Measurements from ENCODE around the gene LY6G6C. TPM values are rescaled to one million over a fixed set of nuclear protein-coding genes. Genes with fewer than 3 reads are reported as not detected.

LY6G6C gene
- total and polyA plus RNA-seq, 12 donors, result not detected

DNA sequence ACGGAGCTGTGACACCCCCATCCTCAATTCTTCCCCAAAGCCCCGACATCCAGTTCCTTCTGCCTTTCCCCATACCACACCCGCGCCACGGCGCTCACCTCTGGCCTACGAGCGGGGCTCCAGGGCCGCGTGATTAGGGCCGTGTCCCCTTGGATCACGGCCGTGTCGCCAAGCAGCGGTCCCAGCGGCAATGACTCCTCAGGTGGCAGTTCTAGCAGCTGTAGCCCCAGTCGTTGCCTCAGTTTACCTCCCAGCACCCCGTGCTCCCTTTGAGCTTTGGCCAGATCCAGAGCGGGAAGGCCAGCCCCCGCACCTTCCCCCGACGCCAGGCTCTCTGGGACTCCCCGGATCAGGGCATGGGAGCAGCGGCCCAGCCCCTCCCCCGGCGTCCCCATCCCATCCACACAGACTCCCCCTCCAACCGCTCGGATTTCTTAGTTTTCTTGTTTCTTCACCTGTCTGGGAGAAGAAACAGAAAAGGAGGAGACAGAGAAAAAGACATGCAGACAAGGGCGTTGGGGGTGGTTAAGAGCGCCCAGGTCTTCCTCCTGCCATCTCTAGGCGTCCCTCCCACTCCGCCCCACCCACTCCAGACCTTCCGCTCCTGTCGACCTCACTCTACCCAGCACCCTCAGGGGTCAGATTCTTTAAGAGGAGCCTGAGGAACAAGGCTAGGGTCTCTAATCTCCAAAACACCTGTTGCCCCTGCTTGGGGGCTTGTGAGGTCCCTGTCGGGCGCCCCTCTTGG is 7.4 kb upstream of the LY6G6C start, which contains the start of gene DDAH2:
DDAH2 (minus strand) TSS at position 533 of the 748 bp plus-strand sequence; CDS start at position 395, 138 bp downstream.
- no peaks in the 10 kb centered on the region for H3K27me3 ChIP-seq
- ATAC-seq (peak; percentile 25 to 51 (median 44)), DNase-seq (peak in 1 of 2 donors; percentile 32)
- peaks cover 10 to 76% (median 46%) of the 10 kb centered on the region in 9 donors for H3K4me1 ChIP-seq
- H3K9me3 ChIP-seq, result no peaks in the 10 kb centered on the region
- H3K27ac ChIP-seq, result peak within 1 kb of the TSS; percentile 93 to 97 (median 94)
- peak within 1 kb of the TSS; percentile 66 to 95 (median 78) for H3K4me3 ChIP-seq
- TF ChIP-seq, protein P1, sequence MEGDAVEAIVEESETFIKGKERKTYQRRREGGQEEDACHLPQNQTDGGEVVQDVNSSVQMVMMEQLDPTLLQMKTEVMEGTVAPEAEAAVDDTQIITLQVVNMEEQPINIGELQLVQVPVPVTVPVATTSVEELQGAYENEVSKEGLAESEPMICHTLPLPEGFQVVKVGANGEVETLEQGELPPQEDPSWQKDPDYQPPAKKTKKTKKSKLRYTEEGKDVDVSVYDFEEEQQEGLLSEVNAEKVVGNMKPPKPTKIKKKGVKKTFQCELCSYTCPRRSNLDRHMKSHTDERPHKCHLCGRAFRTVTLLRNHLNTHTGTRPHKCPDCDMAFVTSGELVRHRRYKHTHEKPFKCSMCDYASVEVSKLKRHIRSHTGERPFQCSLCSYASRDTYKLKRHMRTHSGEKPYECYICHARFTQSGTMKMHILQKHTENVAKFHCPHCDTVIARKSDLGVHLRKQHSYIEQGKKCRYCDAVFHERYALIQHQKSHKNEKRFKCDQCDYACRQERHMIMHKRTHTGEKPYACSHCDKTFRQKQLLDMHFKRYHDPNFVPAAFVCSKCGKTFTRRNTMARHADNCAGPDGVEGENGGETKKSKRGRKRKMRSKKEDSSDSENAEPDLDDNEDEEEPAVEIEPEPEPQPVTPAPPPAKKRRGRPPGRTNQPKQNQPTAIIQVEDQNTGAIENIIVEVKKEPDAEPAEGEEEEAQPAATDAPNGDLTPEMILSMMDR (IDR thresholded peaks at IDR 0.05), result peak in 3 of 9 donors; percentile 34 to 77 (median 67)
- intact Hi-C loops (cut with DNase I), result loop anchor here in 6 of 10 donors (1.0 to 5.0 kb wide), 5 partner anchors 28 to 103 kb away; partner anchors contain the start of genes LY6G5C (in 1 of the 6) and VARS1 (in 1 of the 6)
- H3K36me3 ChIP-seq, result peaks cover 0 to 73% (median 44%) of the 10 kb centered on the region in 9 donors
- WGBS, 2 donors, result 11 to 18% methylated on average over 36 of the region's 36 CpGs

DNA sequence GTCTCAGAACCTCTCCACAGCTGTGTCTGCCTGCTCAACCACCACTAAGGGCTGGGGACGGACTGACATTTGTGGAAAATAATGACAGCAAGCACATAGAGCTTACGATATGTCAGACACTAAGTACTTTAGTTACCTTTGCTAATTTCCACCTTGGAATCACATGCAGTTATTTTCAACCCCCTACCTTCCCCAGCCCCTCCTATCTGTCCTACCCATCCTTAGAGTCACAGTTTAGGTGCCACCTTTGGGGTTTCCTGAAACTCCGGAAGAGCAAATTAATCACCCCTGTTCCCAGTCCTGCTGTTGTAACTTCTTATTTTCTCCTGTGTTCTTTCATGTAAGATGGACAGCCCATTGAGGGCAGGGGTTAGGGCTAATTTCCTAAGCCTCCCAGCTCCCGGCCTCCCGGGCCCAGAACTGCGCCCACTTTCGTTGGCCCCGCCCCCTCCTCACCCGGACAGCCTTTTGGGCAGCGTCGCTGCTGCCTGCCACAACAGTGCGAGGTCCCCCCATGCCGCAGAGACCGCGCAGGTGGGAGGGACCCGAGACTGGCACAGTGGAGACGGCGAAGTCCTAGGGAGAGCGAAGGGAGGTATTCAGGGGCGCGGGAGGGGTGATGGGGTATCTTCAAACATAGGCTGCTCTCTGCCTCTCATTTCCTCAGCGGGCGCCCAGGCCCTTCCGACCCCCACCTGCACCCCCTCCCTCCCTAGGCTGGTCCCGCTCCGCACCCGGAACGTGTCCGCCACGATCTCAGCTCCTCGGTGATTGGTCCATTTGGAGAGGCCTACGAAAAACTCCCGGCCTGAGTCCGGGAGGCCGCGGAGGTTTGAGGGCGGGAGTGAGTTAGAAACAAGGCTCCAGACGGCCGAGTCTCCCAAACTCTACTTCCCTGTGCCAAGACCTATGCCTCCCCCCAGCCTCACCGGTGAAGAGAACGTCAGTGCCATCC is 6.4 kb upstream of the LY6G6C start:
- DNase-seq (peak in 1 of 2 donors; percentile 32), ATAC-seq (no peak)
- WGBS, 2 donors, result 68 to 77% methylated on average over 41 of the region's 41 CpGs
- Histone ChIP-seq H3K36me3 (peaks cover 0 to 64% (median 35%) of the 10 kb centered on the region in 9 donors), H3K27ac (peak overlapping the region in 9 of 10 donors; percentile 93 to 97 (median 94)), H3K4me1 (peaks cover 10 to 67% (median 40%) of the 10 kb centered on the region in 9 donors), H3K9me3 (no peaks in the 10 kb centered on the region), H3K4me3 (peak overlapping the region; percentile 66 to 95 (median 78)), H3K27me3 (no peaks in the 10 kb centered on the region)
- TF ChIP-seq, protein P1 (IDR thresholded peaks at IDR 0.05), result no peak
- intact Hi-C loops (cut with DNase I), result loop anchor here in 6 of 10 donors (5.0 kb wide), 4 partner anchors 39 to 104 kb away; partner anchors contain the start of genes LY6G5C (in 1 of the 6) and VARS1 (in 1 of the 6)

DNA sequence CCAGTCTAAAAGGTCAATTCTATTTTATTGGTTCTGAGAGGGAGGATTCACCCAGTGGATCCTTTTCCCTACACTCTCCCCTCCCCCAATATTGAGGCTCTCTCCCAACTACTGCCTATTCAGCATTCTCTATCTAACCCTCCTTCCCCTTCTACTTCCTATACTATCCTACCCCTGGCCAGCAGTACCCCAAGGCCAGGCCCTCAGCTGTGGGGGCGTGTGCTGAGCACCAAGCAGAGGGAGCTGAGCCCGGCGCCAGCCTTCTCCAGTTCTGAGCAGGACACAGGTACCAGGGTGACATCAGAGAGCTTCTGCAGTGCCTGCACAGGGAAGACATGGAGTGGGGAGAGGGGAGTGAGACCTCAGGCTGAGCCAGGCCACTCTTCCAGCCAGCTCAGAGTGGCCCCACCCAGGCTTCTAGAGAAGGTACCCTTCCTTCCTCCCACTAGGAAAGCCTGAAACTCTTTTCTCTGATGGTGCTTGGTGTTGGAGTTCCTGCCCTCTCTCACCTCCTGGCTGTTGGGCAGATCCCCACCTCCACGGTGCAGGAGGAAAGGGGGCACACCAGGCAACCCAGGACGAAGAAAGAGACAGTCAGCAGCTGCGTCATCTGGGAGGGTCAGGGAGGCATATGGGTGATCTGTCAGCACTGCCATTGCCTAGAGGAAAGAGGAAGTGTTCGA is 5.6 kb upstream of the LY6G6C start:
- Histone ChIP-seq H3K27ac (peak overlapping the region in 8 of 10 donors; percentile 31 to 97 (median 93)), H3K36me3 (peaks cover 0 to 56% (median 26%) of the 10 kb centered on the region in 9 donors), H3K4me1 (peaks cover 10 to 59% (median 38%) of the 10 kb centered on the region in 9 donors), H3K27me3 (no peaks in the 10 kb centered on the region), H3K4me3 (peak overlapping the region in 2 of 10 donors; percentile 78 to 79), H3K9me3 (no peaks in the 10 kb centered on the region)
- intact Hi-C loops (cut with DNase I), result loop anchor here in 6 of 10 donors (5.0 kb wide), 4 partner anchors 40 to 105 kb away; partner anchors contain the start of genes LY6G5C (in 1 of the 6) and VARS1 (in 1 of the 6)
- DNase-seq (peak in 1 of 2 donors; percentile 34), ATAC-seq (no peak)
- TF ChIP-seq, protein P1 (IDR thresholded peaks at IDR 0.05), result no peak
- WGBS, 2 donors, result 76 to 80% methylated on average over 7 of the region's 7 CpGs

Data from heart right ventricle (tissue), 16 donors.